ENCODE data around the gene ARID1B.
"Not testable (repeated sequence)": the region's sequence is repeated elsewhere in the genome, so short reads cannot be mapped to it uniquely, and the experiment has no call there.

Gene ARID1B

DNA sequence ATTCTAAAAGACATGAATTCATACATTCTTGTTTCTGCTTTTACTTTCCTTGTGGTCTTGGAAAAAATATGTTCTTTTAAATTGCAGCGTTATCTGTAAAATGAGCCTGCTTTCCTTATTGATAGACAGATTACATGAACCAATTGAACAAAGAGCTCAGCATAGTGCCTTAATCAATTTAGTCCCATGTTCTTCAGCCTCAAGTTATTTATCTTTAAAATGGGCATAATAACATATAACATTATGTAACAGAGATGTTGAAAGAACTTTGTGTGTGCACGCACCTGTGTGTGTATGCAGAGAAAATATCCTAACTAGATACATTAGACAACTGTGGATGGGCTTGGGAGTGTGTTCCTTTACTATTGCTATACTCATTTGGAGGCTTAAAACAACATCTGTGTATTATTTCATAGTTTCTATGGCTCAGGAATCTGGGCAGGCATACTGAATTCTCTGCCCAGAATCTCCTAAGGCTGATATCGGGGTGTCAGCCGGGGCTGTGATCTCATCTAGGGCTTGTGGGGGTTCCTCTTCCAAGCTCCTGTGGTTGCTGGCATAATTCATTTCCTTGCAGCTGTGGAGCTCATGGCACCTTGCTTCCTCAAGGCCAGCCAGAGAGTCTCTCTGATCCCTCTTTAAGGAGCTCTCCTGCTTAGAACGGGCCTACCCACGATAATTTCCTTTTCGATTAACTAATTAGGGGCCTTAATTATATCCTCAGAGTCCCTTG lies 194.1 kb downstream of the ARID1B start:
- DNase-seq: no peak

DNA sequence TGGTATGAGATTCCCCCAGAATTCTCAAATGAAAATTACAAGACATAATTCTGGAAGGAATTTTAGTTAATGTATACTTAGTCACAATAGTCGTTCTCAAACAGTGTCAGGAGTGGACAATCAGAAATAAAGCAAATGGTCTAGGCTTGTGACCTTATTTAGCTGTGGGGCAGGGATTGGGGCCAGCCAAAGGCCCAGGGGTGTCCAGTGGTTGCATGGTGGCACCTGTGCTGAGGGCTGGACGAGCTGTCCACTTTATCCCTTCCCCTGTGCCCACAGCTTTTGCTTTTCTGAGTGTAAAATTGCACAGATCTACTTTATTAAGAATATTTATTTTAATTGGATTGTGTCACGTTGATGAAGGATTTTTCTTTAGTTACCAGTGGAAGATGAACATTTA lies 195.0 kb downstream of the ARID1B start:
- DNase-seq: no peak

DNA sequence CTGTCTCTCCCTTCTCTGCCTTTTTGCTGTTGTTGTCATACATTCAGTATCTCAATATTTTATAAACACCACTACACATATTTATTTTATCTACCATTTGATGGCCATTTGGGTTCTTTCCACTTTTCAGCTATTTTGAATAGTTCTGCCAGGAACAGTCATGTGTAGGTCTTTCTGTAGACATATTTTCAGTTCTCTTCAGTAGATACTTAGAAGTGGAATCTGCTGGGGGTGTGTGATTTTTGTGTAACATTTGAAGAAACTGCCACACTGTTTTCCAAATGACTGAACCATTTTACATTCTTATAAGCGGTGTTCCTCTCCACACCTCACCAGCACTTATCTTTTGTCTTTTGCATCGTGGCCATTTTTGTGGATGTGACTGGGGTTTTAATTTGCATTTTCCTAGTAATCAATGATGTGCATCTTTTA lies 197.7 kb downstream of the ARID1B start:
- no peak for DNase-seq

DNA sequence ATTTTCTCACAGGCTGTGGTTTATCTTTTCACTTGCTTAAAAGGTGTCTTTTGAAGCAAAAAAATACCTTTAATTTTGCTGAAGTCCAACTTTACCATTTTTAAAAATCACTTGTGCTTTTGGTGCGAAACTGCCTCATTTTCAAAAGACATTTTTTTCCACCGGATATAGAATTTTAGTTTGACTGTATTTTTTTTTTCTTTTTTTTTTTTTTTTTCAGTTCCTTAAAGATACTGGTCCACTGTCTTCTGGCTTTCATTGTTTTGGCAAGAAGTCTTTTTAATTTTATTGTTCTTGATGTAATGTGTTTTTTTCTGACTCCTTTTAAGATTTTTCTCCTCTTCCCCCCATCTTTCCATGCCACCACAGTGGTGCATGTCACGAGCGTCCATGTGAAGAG lies 198.2 kb downstream of the ARID1B start:
- DNase-seq: no peak

DNA sequence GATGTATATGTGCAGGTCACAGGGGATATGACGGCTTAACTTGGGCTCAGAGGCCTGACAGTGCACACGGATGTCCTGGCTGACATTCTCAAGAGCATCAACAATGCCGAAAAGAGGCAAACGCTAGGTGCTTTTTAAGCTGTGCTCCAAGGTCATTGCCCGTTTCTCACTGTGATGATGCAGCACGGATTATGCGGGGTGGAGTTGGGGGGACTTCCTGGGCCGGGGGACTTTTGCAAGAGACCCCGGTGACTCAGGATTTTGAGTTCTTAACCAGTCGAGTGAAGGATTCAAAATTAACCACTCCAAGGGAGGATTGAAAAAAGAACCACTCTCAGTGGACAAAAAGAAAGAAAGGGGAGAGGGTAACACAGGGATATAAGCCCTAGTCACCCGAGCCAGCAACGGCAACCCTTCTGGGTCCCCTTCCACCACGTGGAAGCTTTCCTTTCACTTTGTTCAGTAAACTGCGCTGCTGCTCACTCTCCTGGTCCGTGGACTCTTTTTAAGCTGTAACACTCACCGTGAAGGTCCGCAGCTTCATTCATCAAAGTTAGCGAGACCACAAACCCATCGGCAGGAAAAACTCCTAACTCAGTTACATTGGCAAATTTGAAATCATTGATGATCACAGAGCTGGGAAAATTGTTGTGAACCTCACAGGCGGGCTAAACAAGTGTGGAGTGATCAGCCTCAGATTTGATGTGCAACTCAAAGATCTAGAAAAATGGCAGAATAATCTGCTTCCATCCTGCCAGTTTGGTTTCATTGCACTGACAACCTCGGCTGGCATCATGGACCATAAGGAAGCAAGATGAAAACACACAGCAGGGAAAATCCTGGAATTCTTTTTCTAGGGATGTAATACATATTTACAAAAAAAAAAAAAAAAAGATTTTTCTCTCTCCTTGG lies 199.3 kb downstream of the ARID1B start:
- DNase-seq: no peak

GRCh38 chr6:156977527-156978291 lies 200.5 kb downstream of the ARID1B start:
- DNase-seq: no peak

- no peak for DNase-seq
These were observed 201.8 kb downstream of the ARID1B start for GRCh38 chr6:156978948-156979347.

GRCh38 chr6:156980515-156980914 lies 203.3 kb downstream of the ARID1B start:
- no peak for DNase-seq

- DNase-seq: no peak
These were observed 203.8 kb downstream of the ARID1B start for GRCh38 chr6:156980948-156981347.

DNA sequence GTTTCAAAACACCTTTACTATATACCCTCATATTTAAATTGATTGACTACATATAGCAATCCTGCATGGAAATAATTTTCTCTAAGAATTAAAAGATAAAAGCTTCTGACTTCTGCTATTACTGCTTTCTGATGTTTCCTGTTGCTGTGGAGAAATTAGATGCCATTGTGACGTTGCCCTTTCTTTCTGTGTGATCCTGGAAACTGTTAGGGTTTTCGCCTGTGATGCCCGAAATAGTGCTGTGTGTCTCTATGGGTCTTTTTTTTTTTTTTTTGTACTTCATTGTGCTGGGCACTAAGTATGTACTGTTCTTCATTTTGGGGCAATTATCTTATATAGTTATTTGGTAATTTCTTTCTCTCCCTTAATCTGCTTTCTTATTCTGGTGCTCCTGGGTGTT lies 205.0 kb downstream of the ARID1B start:
- no peak for DNase-seq

GRCh38 chr6:156982864-156983263 lies 205.7 kb downstream of the ARID1B start:
- DNase-seq: not testable (repeated sequence)

DNA sequence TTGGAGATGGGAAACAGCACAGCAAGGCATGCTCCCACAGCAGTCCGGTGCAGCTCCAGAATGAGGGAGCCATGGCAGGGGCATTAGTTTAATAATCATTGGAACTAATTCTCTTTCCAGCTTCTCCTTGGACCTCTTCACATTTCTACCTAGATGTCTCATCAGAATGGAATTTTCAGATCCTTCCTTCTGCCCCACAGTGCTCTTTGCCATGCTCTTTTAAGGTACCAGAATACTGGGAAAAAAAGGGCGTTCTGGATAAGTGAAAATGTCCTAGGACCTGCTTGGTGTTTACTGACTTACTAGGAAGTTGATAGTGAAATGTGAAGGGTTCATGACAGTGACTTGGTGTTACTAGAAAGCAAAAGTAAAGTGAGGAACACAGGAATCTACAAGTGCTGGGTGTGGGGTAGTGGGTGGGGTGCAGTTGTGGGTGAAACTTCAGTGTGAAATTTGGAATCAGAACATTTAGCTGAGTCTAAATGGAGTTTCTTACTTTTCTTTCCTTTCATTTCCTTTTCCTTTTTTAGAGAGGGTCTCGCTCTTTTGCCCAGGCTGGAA lies 207.1 kb downstream of the ARID1B start:
- DNase-seq: no peak

DNA sequence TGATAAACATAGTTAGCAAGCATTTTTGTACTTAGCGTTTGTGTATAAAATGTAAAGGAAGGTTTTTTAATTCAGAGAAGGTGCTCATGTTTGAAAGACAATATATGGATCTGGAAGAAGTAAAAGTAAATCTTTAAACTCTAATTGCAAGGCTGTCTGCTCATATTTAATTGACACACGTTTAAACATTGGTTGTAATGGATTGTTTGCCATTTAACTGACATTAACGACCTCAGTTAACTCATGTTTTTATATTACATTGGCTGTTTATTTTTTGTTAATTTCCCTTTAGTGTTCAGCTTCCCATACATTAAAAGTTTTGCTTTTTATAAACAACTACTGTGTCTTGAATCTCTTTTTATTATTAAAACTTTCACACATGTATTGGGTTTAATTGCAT lies 208.1 kb downstream of the ARID1B start:
- no peak for DNase-seq

GRCh38 chr6:156988276-156989158 lies 211.3 kb downstream of the ARID1B start:
- no peak for DNase-seq

GRCh38 chr6:156989159-156989806 lies 212.1 kb downstream of the ARID1B start:
- DNase-seq: no peak

GRCh38 chr6:156992020-156992804 lies 215.0 kb downstream of the ARID1B start:
- DNase-seq: no peak

- no peak for DNase-seq
These were observed 216.5 kb downstream of the ARID1B start for GRCh38 chr6:156993713-156994112.

DNA sequence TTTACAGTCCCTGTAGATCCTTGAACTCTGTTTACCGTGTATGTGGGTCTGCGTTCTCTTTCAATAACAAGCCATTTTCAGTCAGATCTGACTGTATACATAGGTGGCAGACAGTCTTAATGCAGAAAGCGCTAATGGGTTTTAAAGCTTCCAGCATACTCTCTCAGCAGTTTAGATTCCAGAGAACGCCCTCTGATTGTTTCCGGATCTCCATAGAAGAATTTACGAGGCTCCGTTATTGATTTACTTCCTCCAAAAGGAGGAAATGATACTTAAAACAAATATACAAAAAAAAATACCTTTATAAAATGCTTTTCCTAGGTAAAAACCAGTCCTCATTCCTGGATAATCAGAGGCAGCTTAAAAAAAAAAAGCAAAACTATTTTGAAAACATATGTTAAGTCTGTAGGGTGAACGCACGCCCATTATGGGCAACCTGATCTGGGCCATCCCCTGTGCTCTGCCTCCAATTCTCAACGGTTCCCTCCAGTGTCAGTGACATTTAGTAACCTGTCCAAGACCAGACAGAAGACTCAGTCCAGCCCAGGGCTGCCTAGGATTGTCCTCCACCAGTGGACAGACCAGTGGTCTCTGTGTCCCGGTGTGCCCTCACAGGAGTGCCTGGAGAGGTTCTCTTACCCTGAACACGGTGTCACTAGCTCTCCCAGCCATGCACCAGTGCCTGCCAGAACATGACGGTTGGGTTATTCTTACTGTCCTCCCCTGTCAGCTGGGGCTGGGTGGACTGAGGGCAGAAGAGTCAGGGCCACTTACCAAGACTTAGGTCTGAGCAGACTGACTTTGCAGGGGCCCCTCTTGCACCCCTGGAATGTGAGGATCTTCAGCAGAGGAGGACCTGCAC lies 217.3 kb downstream of the ARID1B start:
- no peak for DNase-seq

DNA sequence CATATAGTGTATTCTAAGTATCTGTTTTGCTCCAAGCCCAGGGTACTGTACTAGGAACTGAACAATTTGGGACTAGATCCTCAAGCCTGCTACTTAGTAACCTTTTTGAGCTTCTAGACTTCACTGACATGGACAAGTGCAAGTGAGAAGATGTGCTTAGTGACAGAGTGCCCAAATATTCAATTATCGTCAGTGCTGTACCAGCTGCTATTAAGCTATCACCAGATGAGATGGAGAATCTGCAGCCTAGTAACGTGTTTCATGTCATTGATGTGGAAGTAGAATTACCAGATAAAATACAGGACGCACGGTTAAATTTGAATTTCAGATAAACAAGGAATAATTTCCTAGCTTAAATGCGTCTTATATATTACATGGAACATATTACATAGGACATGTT lies 218.3 kb downstream of the ARID1B start:
- DNase-seq: no peak

DNA sequence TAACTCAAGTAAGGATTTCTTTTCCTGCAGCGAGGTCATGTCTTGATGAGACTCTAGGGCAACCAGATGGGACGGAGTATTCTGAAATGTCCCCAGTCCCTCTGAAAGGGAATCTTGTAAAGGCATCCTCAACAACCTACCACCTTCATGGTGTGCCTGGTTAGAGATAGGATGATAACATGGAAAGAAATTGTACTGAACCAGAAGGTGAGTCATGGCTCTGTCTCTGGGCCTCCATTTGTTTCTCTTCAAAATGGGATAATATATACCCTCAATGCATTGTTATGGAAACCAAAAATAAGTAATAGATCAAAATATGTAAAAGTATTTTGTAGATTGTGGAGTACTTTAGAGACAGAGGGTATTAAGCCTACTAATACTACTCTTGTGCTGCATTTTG lies 219.1 kb downstream of the ARID1B start:
- no peak for DNase-seq
